ENCODE results near the gene PLOD2. TPM values are rescaled to one million over a fixed set of nuclear protein-coding genes. Genes with fewer than 3 reads are reported as not detected.
A peak's percentile ranks its signal among the peaks of the same experiment; 100 is the strongest.

The PLOD2 gene
- total RNA-seq = 8.1 TPM

GRCh38 chr3:146160964-146161662 is at the start of gene PLOD2:
PLOD2 (minus strand) TSS chr3:146161184; CDS start chr3:146160989, 195 bp downstream.
- DNase-seq (ENCODE audit: low read depth in 2 of 3, low spot score in 2 of 3) = peak in 2 of 3 donors; percentile 84 to 85

GRCh38 chr3:146209371-146209770 is 48.4 kb upstream of the PLOD2 start:
- DNase-seq (ENCODE audit: low read depth in 2 of 3, low spot score in 2 of 3) = no peak

DNA sequence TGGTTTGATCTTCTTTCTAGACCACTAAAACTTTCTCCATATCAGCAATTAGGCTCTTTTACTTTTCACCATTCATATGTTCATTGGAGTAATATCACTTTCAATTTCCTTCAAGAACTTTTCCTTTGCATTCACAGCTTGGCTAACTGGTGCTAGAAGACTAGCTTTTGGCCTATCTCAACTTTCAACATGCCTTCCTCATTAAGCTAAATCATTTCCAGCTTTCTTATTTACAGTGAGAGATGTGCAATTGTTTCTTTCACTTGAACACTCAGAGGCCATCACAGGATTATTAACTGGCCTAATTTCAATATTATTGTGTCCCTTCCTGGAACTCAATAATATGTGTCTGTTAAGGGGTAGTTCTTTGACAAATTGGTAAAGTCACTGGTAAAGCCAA is 42.8 kb upstream of the PLOD2 start:
- no peak for DNase-seq (ENCODE audit: low read depth in 2 of 3, low spot score in 2 of 3)

DNA sequence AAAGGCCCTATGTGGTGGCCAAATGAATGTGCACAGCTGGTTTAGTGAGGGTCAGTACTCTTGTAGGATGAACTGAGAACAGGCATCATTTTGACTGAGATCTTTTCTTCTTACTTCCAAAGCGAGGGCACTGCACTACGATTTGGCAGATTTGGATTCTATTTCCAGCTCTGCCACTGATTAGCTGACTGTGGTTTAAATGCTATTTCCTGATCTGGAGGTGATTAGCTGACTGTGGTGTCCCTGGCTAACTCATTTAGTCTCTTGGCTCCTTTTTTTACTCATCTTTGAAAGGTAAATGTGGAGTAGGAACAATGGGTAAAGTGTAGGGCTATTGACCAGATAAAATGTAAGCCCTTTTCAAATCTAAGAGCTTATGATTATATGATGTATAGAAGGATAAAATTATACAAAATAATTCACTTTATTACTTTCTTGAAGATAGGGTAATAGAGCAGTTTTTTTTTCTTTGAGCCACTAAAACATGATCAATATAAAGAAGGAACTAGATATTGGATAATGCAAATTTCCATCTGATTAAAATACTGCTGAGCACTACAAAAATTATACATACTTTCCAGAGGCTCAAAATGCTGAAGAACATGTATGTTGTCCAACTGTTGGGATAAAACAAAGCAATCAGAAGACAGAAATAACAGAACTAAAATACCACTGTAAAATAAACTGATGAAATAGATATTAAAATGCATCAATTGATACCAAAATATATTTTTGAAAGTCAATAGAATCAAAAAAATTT is 39.7 kb upstream of the PLOD2 start:
- no peak for DNase-seq (ENCODE audit: low read depth in 2 of 3, low spot score in 2 of 3)

- DNase-seq (ENCODE audit: low read depth in 2 of 3, low spot score in 2 of 3) = no peak
Measured at GRCh38 chr3:146199762-146200161, 38.8 kb upstream of the PLOD2 start.

DNA sequence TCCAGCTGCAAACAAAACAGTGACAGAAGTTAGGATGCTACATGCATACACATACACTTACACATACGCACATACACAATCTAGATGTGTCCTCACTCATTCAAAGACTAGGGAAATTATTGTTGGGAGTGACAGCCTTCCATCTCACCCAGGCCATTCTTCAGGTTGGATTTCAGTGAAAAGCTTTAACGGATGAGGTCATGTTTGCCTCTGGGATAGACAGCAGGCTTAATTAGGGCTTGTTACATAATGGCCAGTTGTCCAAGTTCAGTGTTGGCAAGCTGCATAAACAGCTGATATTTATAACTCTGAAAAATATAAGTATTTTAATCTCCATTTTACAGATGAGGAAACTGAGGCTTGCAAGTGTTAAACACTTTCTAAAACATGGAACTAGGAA is 35.8 kb upstream of the PLOD2 start:
- no peak for DNase-seq (ENCODE audit: low read depth in 2 of 3, low spot score in 2 of 3)

DNA sequence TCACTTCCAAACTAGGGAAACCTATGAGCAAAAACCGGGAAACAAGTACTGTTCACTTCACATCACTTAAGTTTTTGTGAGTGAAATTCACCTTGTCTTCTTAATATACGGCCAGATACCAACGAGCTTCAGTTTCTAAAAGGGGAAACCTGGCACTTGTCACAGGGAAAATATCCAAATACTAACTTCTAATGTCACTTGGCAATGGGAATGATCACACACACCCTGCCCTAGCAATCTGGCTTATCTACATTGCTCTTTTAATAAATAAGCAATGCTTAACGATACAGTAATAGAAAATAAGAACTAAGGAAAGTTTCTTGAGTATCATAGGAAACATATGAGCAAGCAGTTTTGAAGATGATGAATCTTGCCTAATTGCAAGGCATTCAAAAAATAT is 34.6 kb upstream of the PLOD2 start:
- no peak for DNase-seq (ENCODE audit: low read depth in 2 of 3, low spot score in 2 of 3)

- peak in 1 of 3 donors; percentile 28 for DNase-seq (ENCODE audit: low read depth in 2 of 3, low spot score in 2 of 3)
Measured at GRCh38 chr3:146195030-146195429, 34.0 kb upstream of the PLOD2 start.

DNA sequence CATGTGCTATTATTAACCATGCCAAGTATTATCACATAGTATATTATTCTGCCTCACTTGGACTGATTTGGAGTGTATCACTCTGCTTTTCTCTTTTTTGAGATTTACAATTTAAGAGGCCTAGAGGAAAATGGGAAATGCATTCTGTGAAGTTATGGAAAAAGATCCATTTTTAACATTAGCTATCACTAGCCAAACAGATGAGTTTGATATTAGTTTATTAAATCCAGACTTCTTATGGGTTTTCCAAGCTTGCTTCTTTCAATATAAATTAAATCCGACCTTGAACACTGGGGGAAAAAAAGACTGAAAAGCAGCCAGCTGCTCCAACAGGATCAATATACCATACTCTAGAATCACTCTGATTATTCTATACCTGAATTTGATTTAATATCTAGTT is 30.1 kb upstream of the PLOD2 start:
- DNase-seq (ENCODE audit: low read depth in 2 of 3, low spot score in 2 of 3) = no peak

- DNase-seq (ENCODE audit: low read depth in 2 of 3, low spot score in 2 of 3) = peak in 2 of 3 donors; percentile 37 to 65
Measured at GRCh38 chr3:146189519-146190173, 28.7 kb upstream of the PLOD2 start.

DNA sequence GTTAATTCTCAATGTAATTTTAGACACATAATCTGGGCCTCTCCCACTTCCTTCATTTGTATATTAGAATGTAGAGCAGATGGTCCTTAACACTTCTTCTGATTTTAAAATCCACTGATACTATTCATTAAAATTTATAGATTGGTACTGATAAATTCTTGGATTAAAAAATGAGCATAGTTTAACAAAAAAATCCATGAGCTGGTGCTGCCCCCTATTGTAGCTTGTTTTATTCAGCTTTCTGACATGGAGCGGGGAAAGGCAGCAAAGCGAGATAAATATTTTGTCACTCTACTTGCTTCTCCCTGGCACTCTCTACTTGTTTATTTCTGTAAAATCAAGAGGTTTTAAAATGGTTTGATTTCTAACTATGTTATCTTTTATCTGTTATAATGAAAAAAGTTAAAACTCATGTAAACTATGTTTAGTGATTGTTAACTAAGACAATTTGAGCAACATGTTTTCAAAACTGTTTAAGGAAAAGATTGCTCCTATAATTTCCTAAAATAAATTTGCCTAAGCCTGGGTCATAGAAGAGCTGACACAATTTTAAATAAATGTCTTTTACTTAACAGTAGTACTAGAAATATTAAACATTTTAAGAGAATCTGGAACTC is 26.5 kb upstream of the PLOD2 start:
- DNase-seq (ENCODE audit: low read depth in 2 of 3, low spot score in 2 of 3) = peak in 2 of 3 donors; percentile 19 to 49

- no peak for DNase-seq (ENCODE audit: low read depth in 2 of 3, low spot score in 2 of 3)
Measured at GRCh38 chr3:146184241-146185015, 23.4 kb upstream of the PLOD2 start.

- no peak for DNase-seq (ENCODE audit: low read depth in 2 of 3, low spot score in 2 of 3)
Measured at GRCh38 chr3:146181216-146181615, 20.2 kb upstream of the PLOD2 start.

DNA sequence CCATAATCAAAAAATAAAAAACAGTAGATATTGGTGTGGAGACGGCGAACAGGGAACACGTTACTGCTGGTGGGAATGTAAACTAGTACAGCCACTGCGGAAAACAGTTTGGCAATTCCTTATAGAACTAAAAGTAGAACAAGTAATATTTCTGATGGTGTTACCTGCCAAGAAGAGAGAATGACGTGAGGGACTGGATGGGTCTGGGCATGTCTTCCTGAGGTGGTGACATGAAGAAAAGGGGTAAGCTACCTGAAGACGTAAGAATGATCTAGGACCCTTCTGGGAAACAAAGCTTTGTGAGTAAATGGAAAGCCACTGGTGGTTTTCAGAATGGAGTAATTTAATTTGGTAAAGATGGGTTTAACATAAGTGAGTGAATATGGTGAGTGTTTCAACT is 19.4 kb upstream of the PLOD2 start:
- no peak for DNase-seq (ENCODE audit: low read depth in 2 of 3, low spot score in 2 of 3)

DNA sequence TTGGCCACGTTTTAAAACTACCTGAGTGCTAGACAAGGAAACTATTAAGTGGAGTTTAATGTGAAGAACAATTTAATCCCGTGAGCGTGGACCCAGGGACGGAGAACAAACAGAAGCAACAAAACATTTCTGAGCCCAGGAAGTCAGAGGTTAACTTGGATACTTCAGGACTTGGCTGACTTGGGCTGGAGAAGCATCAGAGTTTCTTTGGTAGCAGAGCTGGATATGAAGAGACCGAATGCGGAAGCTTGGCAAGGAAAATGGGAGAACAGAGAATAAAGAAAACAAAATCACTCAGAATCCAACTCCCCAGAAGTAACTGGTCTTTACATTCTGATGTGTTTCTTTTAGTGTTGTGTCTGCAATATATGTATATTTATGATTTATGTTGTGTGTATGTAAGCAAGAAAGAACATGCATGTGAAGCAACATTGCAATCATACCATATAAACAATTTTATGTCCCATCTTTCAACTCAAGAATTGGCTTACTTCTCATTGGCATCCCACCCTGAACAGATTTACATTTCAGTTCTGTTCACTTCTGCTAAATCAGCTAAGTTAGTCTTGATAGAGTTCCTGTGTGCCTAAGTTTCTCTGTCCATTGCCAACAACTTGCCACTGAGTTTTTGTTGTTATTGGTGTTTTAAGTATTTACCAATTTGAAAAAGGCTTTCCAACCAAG is 17.2 kb upstream of the PLOD2 start:
- no peak for DNase-seq (ENCODE audit: low read depth in 2 of 3, low spot score in 2 of 3)

- no peak for DNase-seq (ENCODE audit: low read depth in 2 of 3, low spot score in 2 of 3)
Measured at GRCh38 chr3:146177519-146177918, 16.5 kb upstream of the PLOD2 start.

GRCh38 chr3:146177072-146177471 is 16.1 kb upstream of the PLOD2 start:
- no peak for DNase-seq (ENCODE audit: low read depth in 2 of 3, low spot score in 2 of 3)

GRCh38 chr3:146172586-146172985 is 11.6 kb upstream of the PLOD2 start:
- DNase-seq (ENCODE audit: low read depth in 2 of 3, low spot score in 2 of 3) = no peak

DNA sequence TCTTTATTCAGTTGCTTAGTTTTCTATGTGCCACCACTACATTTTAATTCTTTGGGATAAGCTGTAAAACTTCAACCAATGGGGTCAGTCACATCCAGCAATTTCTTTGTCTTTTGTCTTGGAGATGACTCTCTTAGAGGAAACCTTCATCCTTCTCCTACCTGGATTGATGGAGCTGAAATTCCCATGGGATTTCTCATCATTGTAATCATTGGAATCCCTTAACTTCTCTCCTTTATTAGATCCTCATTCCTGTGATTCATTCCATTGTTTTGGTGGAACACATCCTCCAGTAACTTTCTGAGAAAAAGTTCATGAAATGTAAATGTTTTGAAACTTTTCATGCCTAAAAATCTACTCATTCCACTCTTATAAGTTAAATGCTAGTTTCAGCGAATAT is 9.6 kb upstream of the PLOD2 start:
- DNase-seq (ENCODE audit: low read depth in 2 of 3, low spot score in 2 of 3) = no peak

- DNase-seq (ENCODE audit: low read depth in 2 of 3, low spot score in 2 of 3) = no peak
Measured at GRCh38 chr3:146169891-146170290, 8.9 kb upstream of the PLOD2 start.

Data from hematopoietic multipotent progenitor cell (in vitro differentiated cells).